GM12891 (cell line): Measurements from ENCODE around the gene UQCRHL.

Experiments used
- PAX5 ChIP-seq: IDR thresholded peaks from 2 replicates; pipeline ENCODE4 v1.6.1; 2011; ENCODE audit warnings: low read length, moderate library complexity, mild to moderate bottlenecking; ENCODE audit not compliant: insufficient read depth, severe bottlenecking
- POLR2A ChIP-seq: IDR thresholded peaks from 2 replicates; pipeline ENCODE4 v1.6.1; 2011; ENCODE audit warnings: low read depth, low read length, control low read depth
- POLR2AphosphoS5 ChIP-seq: IDR thresholded peaks from 2 replicates; pipeline ENCODE4 v1.6.1; 2011; ENCODE audit warnings: low read depth, low read length, control low read depth
- POU2F2 ChIP-seq: IDR thresholded peaks from 2 replicates; pipeline ENCODE4 v1.6.1; 2011; ENCODE audit warnings: low read depth, mild to moderate bottlenecking, control low read depth, low read length, moderate library complexity
- SPI1 ChIP-seq: IDR thresholded peaks from 2 replicates; pipeline ENCODE4 v1.6.1; 2011; ENCODE audit warnings: low read depth, low read length, control low read depth
- TAF1 ChIP-seq: IDR thresholded peaks from 2 replicates; pipeline ENCODE4 v1.6.1; 2011; ENCODE audit warnings: low read depth, low read length, control low read depth

DNA sequence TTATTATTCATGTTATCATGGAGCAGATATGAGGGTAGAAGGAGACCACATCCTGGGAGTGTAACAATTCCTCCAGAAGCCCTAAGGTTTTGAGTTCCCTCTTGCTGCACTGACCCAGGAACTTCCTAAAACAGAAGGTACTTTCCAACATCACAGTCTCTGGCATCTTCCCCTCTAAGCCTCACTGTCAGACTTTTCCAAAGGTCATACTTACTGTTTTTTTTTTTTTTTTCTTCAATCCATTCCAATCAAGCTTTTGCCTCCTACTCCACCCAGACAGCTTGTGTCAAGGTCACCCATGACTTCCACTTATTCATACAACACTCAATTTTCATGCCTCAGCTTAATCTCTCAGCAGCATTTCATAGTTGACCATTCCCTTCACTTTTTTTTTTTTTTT, 18.4 kb upstream of the UQCRHL start:
- TF ChIP-seq POLR2A (no peak), POLR2AphosphoS5 (no peak), TAF1 (no peak), PAX5 (no peak), POU2F2 (no peak), SPI1 (no peak)
